Smooth muscle cell of the brain vasculature (primary cell): ENCODE data around the gene SOD2.
"Not testable (repeated sequence)": the region's sequence is repeated elsewhere in the genome, so short reads cannot be mapped to it uniquely, and the experiment has no call there.

Experiments
- DNase-seq: peaks from one replicate; pipeline ENCODE4 v3.0.0-alpha.2; 2012; ENCODE audit warnings: low read depth, low spot score

Gene SOD2

GRCh38 chr6:159693128-159693893 lies at the start of gene SOD2:
SOD2 (minus strand) TSS chr6:159693241; CDS start chr6:159693167, 74 bp downstream.
- no peak for DNase-seq

DNA sequence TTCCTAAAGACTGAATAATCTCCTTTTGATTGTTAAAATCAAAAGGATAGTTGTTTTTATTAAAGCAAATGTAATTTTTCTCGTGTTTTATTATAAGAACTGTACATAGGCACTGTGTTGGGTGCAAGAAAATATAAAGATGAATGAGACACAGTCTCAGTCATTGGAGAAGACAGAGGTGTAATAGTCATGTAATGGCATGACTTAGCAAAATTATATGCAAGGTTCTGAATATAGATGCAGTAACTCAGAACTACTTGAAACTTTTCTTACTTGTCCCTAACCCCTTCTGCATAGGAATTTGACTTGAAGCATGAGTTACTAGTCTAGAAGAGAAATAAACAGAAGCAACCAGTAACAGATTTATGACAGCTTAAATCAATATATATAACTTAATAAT lies 49.1 kb upstream of the SOD2 start:
- no peak for DNase-seq

GRCh38 chr6:159739341-159739740 lies 46.3 kb upstream of the SOD2 start:
- DNase-seq: no peak

DNA sequence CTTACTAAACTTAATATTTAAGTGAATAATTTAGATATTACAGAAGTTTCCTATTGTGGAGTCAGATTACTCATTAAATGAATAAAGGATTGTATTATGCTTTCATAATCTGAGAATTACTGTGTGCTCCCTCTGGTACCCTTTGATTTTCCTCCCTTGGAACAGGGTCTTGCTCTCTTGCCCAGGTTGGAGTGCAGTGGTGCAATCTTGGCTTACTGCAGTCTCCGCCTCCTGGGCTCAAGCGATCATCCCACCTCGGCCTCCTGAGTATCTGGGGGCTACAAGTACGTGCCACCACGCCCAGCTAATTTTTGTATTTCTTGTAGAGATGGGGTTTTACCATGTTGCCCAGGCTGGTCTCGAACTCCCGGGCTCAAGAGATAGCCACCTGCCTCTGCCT lies 43.9 kb upstream of the SOD2 start:
- no peak for DNase-seq

DNA sequence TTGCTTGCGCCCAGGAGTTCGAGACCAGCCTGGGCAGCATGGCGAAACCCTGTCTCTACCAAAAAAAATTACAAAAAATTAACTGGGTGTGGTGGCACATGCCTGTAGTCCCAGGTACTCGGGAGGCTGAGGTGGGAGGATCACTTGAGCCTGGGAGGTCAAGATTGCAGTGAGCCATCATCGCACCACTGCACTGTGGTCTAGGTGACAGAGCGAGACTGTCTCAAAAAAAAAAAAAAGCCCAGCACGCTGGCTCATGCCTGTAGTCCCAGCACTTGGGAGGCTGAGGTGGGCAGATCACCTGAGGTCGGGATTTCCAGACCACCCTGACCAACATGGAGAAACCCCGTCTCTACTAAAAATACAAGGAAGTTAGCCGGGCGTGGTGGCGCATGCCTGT lies 40.4 kb upstream of the SOD2 start:
- DNase-seq: not testable (repeated sequence)

DNA sequence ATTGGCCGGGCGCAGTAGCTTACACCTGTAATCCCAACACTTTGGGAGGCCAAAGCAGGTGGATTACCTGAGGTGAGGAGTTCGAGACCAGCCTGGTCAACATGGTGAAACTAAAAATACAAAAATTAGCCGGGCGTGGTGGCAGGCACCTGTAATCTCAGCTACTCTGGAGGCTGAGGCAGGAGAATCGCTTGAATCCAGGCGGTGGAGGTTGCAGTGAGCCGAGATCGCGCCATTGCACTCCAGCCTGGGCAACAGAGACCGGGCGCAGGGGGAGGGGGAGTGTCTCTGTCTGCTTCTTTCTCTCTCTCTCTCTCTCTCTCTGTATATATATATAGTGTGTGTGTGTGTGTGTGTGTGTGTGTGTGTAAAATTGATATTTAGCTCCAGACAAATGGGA lies 39.5 kb upstream of the SOD2 start:
- not testable (repeated sequence) for DNase-seq

DNA sequence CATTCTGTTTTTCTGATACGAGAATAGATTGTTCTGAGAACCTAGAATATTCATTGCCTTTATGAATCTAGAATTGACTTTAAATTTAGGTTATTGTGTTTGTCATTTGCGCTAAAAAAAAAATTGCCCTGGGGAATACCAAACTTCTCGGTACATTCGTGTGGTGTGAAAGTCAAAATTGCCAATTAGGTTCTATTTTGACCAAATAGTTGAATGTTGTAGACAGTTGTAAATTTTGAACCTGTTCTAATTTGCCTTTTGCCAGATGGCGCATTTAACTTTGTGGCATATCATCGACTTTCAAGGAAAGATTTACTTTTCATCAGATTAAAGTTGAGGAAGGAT lies 37.3 kb upstream of the SOD2 start:
- no peak for DNase-seq

DNA sequence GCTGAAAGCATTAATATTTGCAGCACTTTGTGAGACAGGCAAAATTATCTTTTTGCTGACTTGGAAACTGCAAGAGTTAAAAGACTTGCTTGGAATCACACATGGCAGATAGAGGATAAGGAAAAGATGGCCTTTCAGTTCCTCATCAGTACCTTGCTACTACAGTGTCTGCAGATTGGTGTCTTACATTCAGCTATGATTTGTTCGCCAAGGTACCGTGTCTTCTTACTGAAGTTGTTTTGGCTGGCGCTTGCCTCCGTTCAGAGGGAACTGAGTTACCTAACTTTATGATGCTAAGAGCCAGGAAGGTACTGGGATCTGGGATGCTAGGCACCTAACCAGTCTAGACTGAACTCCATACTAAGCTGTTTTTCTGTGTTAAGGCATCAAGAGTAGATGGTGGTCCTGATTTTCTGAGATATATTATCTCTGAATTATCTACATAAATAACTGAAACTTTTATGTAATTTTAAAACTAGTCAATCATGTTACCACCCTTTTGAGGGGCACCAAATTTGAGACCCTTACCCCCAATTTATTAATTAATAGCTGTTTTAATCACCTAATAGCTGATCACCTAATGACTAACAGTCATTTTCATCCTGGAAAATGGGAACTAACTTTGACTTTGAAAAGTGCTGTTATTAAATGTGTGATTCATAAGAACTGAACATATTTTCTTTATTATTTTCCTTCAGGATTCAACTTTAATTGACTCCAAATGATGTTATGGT lies 36.7 kb upstream of the SOD2 start:
- no peak for DNase-seq

DNA sequence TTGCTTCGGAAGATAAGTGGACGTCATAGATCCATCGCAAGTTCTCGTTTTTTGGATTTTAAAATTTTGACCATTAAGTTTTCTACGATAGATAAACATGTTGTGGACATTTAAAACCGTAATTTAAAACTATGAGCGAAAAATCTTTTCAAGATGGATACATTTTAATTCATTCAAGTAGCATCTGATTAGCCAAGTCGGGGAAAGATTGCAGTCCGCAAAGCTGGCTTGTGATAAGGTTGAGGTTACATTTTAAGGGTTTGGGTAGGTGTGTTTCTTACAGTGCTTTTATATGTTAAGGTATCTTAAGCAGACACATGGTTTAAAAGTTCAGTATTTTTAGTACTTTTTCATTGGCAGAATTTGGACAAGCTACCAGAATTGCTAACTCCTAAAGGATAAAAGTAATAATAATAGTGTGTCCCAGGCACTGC lies 35.5 kb upstream of the SOD2 start:
- DNase-seq: no peak

GRCh38 chr6:159727717-159728445 lies 34.8 kb upstream of the SOD2 start:
- no peak for DNase-seq

DNA sequence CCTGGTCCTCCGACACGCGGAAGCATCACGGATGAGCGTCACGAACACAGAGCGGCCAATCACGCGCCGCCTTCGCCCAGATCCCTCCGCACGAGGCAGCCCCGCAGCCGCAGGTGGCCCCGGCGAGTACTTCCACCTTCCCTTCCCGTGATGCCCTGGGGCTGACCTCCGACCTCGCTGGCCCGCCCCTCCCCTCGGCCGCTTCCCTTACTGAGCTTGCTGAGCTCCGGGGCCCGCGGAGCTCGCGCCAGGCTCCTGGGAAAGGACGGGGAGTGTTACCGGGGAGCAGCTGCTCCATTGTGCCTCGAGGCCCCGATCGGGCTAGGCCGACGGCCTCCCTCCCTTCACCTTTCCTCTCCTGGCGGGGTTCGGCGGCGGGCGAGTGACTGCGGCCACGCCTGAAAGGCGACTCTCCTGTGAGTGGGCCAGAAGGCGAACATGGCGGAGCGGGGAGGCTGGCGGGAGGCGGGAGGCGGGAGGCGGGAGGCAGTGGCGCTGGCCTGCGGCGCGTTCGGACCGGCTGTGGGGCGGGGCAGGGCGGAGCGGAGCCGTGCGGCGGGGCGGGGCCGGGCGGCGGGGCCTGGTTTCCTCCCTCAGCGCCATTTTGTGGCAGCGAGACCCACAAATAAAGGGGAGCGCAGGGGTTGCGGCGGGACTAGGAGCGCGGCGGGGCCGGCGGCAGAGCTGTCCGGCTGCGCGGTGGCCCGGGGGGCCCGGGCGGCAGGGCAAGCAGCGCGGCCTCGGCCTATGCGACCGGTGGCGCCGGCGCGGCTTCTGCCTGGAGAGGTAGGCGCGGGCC lies 34.1 kb upstream of the SOD2 start, which contains the start of gene WTAP:
Gene WTAP (plus strand): TSS at position 589 of the 799 bp plus-strand sequence. CDS start 8,760 bp downstream, outside the sequence.
- peak; percentile 88 for DNase-seq

- DNase-seq: no peak
These were observed 33.3 kb upstream of the SOD2 start for GRCh38 chr6:159726255-159726917.

GRCh38 chr6:159725208-159725607 lies 32.2 kb upstream of the SOD2 start:
- not testable (repeated sequence) for DNase-seq

GRCh38 chr6:159724778-159725177 lies 31.7 kb upstream of the SOD2 start:
- DNase-seq: no peak

DNA sequence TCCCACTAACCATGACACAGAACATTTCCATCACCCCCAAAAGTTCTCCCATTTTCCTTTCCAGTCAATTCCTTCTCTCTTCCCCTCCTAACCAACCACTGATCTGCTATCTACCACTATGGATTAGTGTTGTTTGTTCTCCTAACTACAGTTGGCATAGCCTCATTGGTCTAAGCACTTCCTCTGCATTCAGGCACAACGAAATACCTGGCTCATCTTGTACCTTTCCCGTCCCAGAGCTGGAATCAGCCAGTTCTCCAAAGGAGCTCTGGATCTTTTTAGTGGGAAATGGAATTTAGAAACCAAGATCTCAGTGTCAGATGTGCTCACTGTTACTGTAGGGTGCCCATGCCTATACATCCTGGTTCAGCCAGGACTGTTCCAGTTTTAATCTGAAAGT lies 30.2 kb upstream of the SOD2 start:
- no peak for DNase-seq

GRCh38 chr6:159722655-159723054 lies 29.6 kb upstream of the SOD2 start:
- DNase-seq: no peak

DNA sequence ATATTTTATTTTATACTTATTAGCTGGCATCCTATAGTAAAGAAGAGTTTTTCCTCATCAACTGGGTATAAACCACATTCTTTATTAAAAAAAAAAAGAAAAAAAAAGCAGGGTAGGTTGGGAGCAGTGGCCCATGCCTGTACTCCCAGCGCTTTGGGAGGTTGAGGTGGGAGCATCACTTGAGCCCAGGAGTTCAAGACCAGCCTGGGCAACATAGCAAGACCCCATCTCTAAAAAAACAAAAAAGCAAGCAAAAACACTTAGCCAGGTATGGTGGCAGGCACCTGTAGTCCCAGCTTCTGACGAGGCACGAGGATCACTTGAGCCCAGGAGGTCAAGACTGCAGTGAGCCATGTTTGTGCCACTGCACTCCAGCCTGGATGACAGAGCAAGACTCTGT lies 28.9 kb upstream of the SOD2 start:
- not testable (repeated sequence) for DNase-seq

GRCh38 chr6:159720708-159721107 lies 27.7 kb upstream of the SOD2 start:
- no peak for DNase-seq

- no peak for DNase-seq
These were observed 26.2 kb upstream of the SOD2 start for GRCh38 chr6:159719287-159719686.

GRCh38 chr6:159718634-159719033 lies 25.6 kb upstream of the SOD2 start:
- DNase-seq: no peak
